ENCODE measurements around the gene HIVEP1. TPM values are rescaled to one million over a fixed set of nuclear protein-coding genes. Genes with fewer than 3 reads are reported as not detected.

HIVEP1 gene
- total and polyA plus RNA-seq, 4 donors, result 2.7 to 27.2 (median 6.2) TPM

- peaks cover 0 to 5% (median under 1%) of the 10 kb centered on the region in 4 donors for H3K4me1 ChIP-seq (ENCODE audit: control insufficient read depth in 4 of 4, insufficient read depth in 4 of 4, low read length in 3 of 4)
- TF ChIP-seq ZBTB33 (IDR thresholded peaks at IDR 0.05) (no peak), RXRA (IDR thresholded peaks at IDR 0.05) (no peak), JUND (IDR thresholded peaks at IDR 0.05) (no peak), HNF4A (conservative IDR thresholded peaks at IDR 0.05) (no peak), RAD21 (IDR thresholded peaks at IDR 0.05) (no peak), TAF1 (conservative IDR thresholded peaks at IDR 0.05) (no peak), GABPA (IDR thresholded peaks at IDR 0.05 in 1 of 2, conservative IDR thresholded peaks at IDR 0.05 in 1 of 2) (no peak), SP1 (IDR thresholded peaks at IDR 0.05) (no peak), YY1 (IDR thresholded peaks at IDR 0.05) (no peak)
- TF ChIP-seq, protein P1, sequence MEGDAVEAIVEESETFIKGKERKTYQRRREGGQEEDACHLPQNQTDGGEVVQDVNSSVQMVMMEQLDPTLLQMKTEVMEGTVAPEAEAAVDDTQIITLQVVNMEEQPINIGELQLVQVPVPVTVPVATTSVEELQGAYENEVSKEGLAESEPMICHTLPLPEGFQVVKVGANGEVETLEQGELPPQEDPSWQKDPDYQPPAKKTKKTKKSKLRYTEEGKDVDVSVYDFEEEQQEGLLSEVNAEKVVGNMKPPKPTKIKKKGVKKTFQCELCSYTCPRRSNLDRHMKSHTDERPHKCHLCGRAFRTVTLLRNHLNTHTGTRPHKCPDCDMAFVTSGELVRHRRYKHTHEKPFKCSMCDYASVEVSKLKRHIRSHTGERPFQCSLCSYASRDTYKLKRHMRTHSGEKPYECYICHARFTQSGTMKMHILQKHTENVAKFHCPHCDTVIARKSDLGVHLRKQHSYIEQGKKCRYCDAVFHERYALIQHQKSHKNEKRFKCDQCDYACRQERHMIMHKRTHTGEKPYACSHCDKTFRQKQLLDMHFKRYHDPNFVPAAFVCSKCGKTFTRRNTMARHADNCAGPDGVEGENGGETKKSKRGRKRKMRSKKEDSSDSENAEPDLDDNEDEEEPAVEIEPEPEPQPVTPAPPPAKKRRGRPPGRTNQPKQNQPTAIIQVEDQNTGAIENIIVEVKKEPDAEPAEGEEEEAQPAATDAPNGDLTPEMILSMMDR (IDR thresholded peaks at IDR 0.05; ENCODE audit: low read depth, low read length, missing input control), result no peak
- TF ChIP-seq, protein P2, sequence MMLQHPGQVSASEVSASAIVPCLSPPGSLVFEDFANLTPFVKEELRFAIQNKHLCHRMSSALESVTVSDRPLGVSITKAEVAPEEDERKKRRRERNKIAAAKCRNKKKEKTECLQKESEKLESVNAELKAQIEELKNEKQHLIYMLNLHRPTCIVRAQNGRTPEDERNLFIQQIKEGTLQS (IDR thresholded peaks at IDR 0.05), result no peak
- H3K9ac ChIP-seq (ENCODE audit: low read depth in 1 of 2, low read length in 2 of 2), result peak overlapping the region in 1 of 2 donors; percentile 44
- no peak overlapping the region for H3K4me3 ChIP-seq (ENCODE audit: low read depth in 1 of 3, low read length in 3 of 3)
- H3K27me3 ChIP-seq (ENCODE audit: control insufficient read depth in 4 of 4, insufficient read depth in 4 of 4, low read length in 3 of 4), result no peaks in the 10 kb centered on the region
- no peak for DNase-seq (ENCODE audit: low spot score)
- peaks cover 5 to 22% (median 17%) of the 10 kb centered on the region in 4 donors for H3K36me3 ChIP-seq (ENCODE audit: control insufficient read depth in 4 of 4, insufficient read depth in 3 of 4, low read depth in 1 of 4, low read length in 3 of 4)
- H3K9me3 ChIP-seq (ENCODE audit: control insufficient read depth in 4 of 4, low read length in 3 of 4), result no peaks in the 10 kb centered on the region
- H3K27ac ChIP-seq (ENCODE audit: low read depth in 1 of 2, low read length in 2 of 2), result no peak overlapping the region
- whole genome bisulfite sequencing, result 35% methylated on average over 1 of the region's 1 CpG
Measured at GRCh38 chr6:12137480-12137879, 125.4 kb downstream of the HIVEP1 start.

GRCh38 chr6:12138381-12138780 lies 126.3 kb downstream of the HIVEP1 start:
- peaks cover 0 to 5% (median under 1%) of the 10 kb centered on the region in 4 donors for H3K4me1 ChIP-seq (ENCODE audit: control insufficient read depth in 4 of 4, insufficient read depth in 4 of 4, low read length in 3 of 4)
- H3K9ac ChIP-seq (ENCODE audit: low read depth in 1 of 2, low read length in 2 of 2), result no peak overlapping the region
- H3K4me3 ChIP-seq (ENCODE audit: low read depth in 1 of 3, low read length in 3 of 3), result no peak overlapping the region
- H3K27me3 ChIP-seq (ENCODE audit: control insufficient read depth in 4 of 4, insufficient read depth in 4 of 4, low read length in 3 of 4), result no peaks in the 10 kb centered on the region
- DNase-seq (ENCODE audit: low spot score), result no peak
- H3K27ac ChIP-seq (ENCODE audit: low read depth in 1 of 2, low read length in 2 of 2), result no peak overlapping the region
- no peaks in the 10 kb centered on the region for H3K9me3 ChIP-seq (ENCODE audit: control insufficient read depth in 4 of 4, low read length in 3 of 4)
- peaks cover 5 to 22% (median 17%) of the 10 kb centered on the region in 4 donors for H3K36me3 ChIP-seq (ENCODE audit: control insufficient read depth in 4 of 4, insufficient read depth in 3 of 4, low read depth in 1 of 4, low read length in 3 of 4)
- WGBS, result 95% methylated on average over 1 of the region's 1 CpG
- TF ChIP-seq ZBTB33 (IDR thresholded peaks at IDR 0.05), result no peak
- TF ChIP-seq REST (IDR thresholded peaks at IDR 0.05), result no peak
- TF ChIP-seq MAX (IDR thresholded peaks at IDR 0.05), result no peak
- no peak for TF ChIP-seq HNF4G (IDR thresholded peaks at IDR 0.05)
- no peak for TF ChIP-seq JUND (IDR thresholded peaks at IDR 0.05)
- no peak for TF ChIP-seq EGR1 (IDR thresholded peaks at IDR 0.05; ENCODE audit: low read depth in 2 of 2)
- no peak for TF ChIP-seq HNF4A (conservative IDR thresholded peaks at IDR 0.05)
- TF ChIP-seq RXRA (IDR thresholded peaks at IDR 0.05), result no peak
- TF ChIP-seq YY1 (IDR thresholded peaks at IDR 0.05), result no peak
- TF ChIP-seq GABPA (IDR thresholded peaks at IDR 0.05 in 1 of 2, conservative IDR thresholded peaks at IDR 0.05 in 1 of 2), result no peak
- no peak for TF ChIP-seq SP1 (IDR thresholded peaks at IDR 0.05)
- no peak for TF ChIP-seq FOXA1 (IDR thresholded peaks at IDR 0.05)
